Bronchial epithelial cell (primary cell): ENCODE data around the gene FBXW9. TPM values are rescaled to one million over a fixed set of nuclear protein-coding genes. Genes with fewer than 3 reads are reported as not detected.
A peak's percentile ranks its signal among the peaks of the same experiment; 100 is the strongest.

ENCODE experiments used
- DNase-seq: peaks from one replicate; pipeline ENCODE4 v3.0.0-alpha.2; 2010; ENCODE audit warnings: low read depth
- FAIRE-seq: peaks from 2 replicates; lab custom pipeline; 2011; peaks lifted over from hg19 to GRCh38; lab: Jason Lieb, UNC
- H3K27me3 ChIP-seq: 2 replicates; pipeline ENCODE4 v1.5.1; 2011; ENCODE audit warnings: low read length; ENCODE audit not compliant: control insufficient read depth, insufficient read depth
- H3K36me3 ChIP-seq: 2 replicates; pipeline ENCODE4 v1.5.1; 2011; ENCODE audit warnings: low read length; ENCODE audit not compliant: control insufficient read depth, insufficient read depth
- H3K4me3 ChIP-seq: 2 replicates; pipeline ENCODE4 v1.5.1; 2011; ENCODE audit warnings: mild to moderate bottlenecking, low read depth, low read length, control low read depth
- total RNA-seq: library from RNA; depleted of rRNA; stranded (reverse); fragments of >200 nt; gene quantifications from 2 replicates; pipeline ENCODE4 v1.2.1, GENCODE V29; 2014
- TF ChIP-seq, protein P1 (sequence below): IDR thresholded peaks from 2 replicates; pipeline ENCODE4 v1.5.1; 2011; ENCODE audit warnings: mild to moderate bottlenecking, moderate library complexity, low read length, control low read depth, inconsistent platforms; ENCODE audit not compliant: insufficient read depth, severe bottlenecking

The FBXW9 gene
- total RNA-seq, 1 donor from 2014 or later, result 6.1 TPM

DNA sequence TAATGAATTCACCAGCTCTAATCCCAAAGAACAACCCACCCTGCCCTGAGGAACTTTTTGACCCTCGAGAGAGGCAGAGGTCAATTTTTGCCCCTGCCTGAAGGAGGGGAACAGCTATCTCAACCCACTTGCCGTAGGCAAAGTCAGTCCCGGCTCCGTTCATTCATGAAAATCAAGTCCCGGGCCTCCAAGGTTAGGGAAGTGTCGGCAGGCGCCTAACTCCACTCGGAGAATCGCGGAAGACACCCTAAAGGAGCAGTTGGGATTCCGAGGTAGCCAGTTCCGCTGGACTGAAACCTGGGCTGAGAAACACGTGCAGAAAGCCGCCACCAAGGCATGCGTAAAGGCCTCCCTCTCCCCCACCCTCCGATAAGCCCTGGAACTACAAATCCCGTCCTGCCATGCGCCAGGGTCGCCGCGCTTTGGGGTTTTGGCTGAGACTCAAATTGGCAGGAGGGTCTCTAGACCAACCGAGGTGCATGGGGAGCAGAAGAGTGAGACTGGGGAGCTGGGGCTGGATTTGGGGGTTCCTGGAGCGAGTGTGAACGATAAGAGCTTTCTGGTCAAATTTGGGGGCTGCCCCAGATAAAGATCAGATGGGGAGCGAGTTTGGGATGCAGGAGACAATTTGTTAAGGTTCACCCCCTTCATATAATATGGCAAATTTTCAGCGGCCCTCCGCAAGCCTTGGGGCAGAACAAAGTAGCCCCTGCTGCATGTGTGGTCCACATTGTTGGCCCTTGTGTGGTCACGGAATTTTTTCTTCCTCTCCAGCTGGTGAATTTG, 27.4 kb upstream of the FBXW9 start, which contains the start of gene TNPO2:
Gene TNPO2, minus strand, starts transcription at position 292 of the 786 bp plus-strand sequence. CDS start 2,955 bp downstream, outside the sequence.
- FAIRE-seq (no peak), DNase-seq (peak; percentile 49)
- Histone ChIP-seq H3K4me3 (peak within 1 kb of the TSS; percentile 89), H3K36me3 (peaks cover 6% of the 10 kb centered on the region), H3K27me3 (no peaks in the 10 kb centered on the region)
- TF ChIP-seq, protein P1, sequence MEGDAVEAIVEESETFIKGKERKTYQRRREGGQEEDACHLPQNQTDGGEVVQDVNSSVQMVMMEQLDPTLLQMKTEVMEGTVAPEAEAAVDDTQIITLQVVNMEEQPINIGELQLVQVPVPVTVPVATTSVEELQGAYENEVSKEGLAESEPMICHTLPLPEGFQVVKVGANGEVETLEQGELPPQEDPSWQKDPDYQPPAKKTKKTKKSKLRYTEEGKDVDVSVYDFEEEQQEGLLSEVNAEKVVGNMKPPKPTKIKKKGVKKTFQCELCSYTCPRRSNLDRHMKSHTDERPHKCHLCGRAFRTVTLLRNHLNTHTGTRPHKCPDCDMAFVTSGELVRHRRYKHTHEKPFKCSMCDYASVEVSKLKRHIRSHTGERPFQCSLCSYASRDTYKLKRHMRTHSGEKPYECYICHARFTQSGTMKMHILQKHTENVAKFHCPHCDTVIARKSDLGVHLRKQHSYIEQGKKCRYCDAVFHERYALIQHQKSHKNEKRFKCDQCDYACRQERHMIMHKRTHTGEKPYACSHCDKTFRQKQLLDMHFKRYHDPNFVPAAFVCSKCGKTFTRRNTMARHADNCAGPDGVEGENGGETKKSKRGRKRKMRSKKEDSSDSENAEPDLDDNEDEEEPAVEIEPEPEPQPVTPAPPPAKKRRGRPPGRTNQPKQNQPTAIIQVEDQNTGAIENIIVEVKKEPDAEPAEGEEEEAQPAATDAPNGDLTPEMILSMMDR, result no peak

GRCh38 chr19:12723381-12723640, 26.9 kb upstream of the FBXW9 start:
- peak overlapping the region; percentile 89 for H3K4me3 ChIP-seq
- no peaks in the 10 kb centered on the region for H3K27me3 ChIP-seq
- TF ChIP-seq, protein P1, result no peak
- no peak for DNase-seq
- FAIRE-seq, result no peak
- peaks cover 9% of the 10 kb centered on the region for H3K36me3 ChIP-seq

DNA sequence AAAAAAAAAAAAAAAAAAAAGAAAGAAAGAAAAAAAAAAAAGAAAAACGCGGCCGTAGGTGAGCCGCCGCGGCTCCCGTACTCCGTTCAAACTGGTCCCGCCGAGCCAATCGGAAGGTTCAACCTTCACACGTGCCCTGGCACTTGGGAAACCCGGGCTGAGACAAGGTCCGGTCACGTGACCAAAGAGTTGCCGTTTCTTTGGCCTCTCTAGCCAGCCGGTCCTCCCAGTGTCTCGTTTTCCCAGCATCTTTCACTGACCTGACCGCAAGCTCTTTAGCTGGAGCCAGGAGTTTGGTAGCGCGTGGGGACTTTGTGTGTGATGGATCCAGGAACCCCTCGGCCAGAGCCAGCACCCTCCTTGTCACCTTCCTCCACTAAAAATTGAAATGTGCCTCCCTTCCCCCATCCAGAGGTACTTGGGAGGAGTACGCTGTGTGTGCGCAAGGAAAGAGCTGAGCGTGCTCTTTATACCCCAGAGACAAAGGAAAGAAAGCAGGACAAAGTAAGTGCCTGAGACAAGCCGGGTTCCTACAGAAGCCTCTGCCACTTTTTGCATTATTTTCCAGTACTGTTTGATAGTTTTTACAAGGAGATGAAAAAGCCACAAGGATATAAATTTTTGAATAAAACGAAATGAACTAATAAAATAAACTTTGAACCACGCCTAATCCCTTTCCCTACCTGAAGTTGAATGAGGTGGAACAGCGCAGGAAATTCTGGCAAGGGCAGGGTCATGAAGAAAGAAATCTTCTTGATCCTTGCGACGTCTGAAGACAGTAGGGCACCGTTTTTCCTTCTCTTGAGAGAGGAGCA, 26.3 kb upstream of the FBXW9 start:
- DNase-seq (peak; percentile 94), FAIRE-seq (no peak)
- Histone ChIP-seq H3K36me3 (peaks cover 9% of the 10 kb centered on the region), H3K4me3 (peak overlapping the region; percentile 89), H3K27me3 (no peaks in the 10 kb centered on the region)
- TF ChIP-seq, protein P1, result no peak

GRCh38 chr19:12721656-12722565, 25.5 kb upstream of the FBXW9 start:
- FAIRE-seq, result no peak
- Histone ChIP-seq H3K27me3 (no peaks in the 10 kb centered on the region), H3K4me3 (peak overlapping the region; percentile 89), H3K36me3 (peaks cover 10% of the 10 kb centered on the region)
- TF ChIP-seq, protein P1, result no peak
- DNase-seq, result no peak

GRCh38 chr19:12720851-12721655, 24.6 kb upstream of the FBXW9 start:
- H3K4me3 ChIP-seq, result peak overlapping the region; percentile 89
- H3K27me3 ChIP-seq, result no peaks in the 10 kb centered on the region
- TF ChIP-seq, protein P1, result no peak
- DNase-seq, result no peak
- peaks cover 13% of the 10 kb centered on the region for H3K36me3 ChIP-seq
- no peak for FAIRE-seq
